GM19193 (cell line): ENCODE data around the gene SMYD3.

ENCODE experiments used
- POLR2A ChIP-seq: IDR thresholded peaks from 4 replicates; pipeline ENCODE4 v1.6.1; 2011; ENCODE audit not compliant: insufficient read depth, insufficient read length; ENCODE audit errors: extremely low read depth

The SMYD3 gene

DNA sequence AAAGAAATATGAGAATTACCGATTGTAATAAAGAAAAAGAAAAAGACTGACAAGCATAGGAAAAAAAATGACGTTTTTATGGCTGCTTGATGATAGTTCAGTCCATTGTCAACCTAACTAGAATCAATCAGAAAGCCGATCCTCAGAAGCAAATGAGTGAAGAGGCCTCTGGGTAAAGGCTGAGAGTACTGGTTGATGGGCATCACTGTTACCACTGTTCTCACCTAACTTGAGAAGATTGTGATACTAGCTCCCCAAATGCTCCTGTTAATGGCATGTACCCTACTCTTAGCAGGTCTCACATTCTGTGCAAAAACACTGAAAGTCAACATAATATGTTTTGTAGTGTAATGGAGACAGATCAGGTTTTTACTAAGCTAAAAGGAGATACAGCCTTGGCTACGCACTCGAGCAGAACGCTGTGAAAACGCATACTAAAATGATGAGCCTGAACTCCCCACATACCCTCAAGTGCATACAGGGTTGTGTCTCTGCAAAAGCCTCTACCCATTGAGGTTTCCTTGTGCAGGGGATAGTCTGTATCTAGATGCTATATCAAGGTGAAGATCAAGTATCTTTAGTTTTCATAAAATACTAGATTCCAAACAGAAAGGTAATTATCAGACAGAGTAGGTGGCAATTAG is 554.6 kb downstream of the SMYD3 start:
- TF ChIP-seq POLR2A: no peak

DNA sequence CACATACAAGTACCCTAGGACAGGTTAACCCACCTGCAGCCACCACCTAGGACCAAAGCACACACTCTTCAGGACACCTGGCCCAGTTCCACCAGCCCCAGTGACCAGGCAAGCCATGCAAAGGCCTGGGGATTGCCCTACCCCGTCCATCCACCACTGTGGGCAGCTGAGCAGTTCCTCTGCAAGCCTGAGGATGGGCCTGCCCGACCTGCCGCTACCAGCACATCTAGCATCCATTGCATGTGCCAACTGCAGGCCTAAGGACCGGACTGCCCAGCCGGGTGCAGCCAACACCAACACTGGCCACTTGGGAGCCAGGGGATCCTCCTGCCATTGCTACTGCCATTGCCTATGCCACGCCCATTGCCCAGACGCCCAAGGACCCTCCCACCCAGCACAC is 558.3 kb downstream of the SMYD3 start:
- TF ChIP-seq POLR2A: no peak

DNA sequence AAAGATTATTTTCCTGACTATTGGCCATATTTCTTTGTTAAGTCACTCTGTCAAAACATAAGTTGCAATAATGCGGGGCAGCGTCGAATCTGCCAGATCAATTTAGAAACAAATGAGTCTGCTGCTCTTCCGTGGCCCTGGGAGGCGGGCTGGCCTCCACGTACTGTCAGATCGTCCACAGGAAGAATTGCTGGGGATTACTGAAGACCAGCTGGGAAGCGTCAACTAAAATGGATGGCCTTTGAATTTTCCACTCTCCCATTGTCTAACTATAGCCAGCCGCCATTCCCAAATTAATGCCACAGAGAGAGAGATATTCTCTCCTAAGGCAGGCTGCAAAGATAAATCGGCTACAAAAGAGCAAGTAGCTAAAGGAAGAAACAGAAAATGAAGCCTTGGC is 560.2 kb downstream of the SMYD3 start:
- TF ChIP-seq POLR2A: no peak

DNA sequence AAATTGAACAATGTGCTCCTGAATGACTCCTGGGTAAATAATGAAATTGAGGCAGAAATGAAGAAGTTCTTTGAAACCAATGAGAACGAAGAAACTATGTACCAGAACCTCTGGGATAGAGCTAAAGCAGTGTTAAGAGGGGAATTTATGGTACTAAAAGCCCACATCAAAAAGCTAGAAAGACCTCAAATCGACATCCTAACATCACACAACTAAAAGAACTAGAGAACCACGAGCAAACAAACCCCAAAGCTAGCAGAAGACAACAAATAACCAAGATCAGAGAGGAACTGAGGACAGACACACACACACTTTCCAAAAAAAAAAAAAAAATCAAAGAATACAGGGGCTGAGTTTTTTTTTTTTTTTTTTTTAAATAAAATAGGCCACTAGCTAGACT is 564.2 kb downstream of the SMYD3 start:
- no peak for TF ChIP-seq POLR2A

DNA sequence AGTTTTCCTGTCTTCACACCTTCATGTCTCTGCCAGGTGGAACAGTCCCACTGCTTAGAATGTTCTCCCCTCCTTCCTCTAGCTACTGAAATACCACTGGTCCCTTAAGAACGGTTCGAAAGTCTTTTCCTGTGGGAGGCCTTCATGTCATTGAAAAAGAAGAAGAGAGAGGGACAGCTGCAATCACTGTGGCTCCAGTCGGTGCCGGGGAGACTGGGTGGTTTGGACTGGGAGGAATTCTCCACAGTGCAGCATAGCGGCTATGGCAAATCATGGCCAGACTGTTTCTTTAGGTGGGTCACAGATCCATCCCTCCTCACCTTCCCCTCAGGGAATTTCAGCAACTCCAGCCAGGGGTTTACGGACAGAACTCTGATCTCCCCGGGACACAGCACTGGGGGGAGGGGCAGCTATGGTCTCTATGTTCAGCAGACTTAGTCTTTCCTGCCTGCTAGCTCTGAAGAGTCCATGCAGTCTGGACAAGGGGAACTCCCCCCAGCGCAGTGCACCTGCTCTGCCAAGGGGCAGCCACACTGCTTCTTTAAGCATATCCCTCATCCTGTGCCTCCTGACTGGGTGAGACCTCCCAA is 567.2 kb downstream of the SMYD3 start:
- TF ChIP-seq POLR2A: no peak

DNA sequence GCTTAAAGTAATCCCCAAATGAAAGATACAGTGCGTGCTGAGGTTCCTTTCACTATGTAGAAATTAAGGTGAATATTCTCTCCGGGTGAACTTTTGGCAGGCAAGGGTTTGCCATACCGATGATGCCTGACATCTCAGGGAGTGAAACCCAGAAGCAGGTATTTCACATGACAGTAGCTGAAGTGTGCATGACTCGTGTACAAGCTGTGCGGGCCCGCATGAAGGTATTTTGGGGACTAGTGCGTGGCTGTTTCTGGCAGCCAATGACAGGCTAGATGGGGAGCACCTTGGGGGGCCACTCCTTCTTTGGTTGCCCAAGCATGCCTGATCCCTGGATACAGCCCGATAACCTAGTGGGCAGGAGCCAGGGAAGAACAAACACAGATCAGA is 569.0 kb downstream of the SMYD3 start:
- TF ChIP-seq POLR2A: no peak

DNA sequence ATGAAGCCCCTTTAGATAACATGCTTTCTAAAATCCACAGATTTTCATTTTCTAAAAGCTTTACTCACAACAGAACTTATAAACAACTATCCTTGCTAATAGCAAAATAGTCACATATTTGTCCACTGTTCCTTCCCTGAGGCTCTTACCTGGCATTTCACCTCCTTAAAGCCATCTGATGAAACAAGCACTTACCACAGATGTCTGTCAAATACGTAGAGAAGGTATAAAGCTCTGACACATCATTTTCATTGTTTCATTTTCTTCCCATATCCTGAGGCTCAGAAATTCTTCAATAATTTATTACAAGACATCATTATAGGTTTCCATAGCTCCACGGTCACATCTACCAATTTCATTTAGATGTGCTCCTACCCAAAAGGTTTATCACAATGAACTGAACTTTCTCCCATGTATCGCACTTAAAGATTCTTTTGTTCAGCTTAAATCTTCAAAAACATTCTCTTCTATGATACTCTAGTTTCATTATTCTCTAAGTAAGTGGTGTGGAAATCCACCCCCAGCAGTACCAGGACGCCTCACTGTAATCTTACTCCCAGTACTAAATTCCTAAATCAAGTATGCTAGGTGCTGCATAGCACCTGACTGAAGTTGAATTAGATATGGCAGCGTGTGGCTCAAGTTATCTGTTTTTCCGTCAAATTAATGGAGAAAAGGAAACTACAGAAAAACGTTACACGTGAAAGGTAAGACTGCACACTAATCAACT is 569.6 kb downstream of the SMYD3 start:
- no peak for TF ChIP-seq POLR2A

DNA sequence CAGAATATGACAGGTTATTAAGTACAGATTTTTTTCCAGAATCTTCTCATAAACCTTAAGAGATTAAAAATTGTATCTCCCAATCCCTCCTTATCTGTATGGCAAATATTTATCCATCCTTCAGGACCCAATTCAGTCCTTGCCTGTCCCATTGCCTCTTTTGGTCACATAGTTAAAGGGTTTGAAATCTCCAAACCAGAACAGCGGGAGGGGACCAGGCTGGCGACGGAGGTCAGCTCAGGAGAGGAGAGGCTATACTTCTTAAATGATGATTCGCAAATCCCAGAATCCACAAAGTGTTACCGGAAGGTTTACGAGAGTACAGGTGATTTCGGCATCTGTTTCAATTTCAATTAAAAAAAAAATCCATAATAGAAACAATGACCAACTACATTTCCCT is 572.7 kb downstream of the SMYD3 start:
- no peak for TF ChIP-seq POLR2A

DNA sequence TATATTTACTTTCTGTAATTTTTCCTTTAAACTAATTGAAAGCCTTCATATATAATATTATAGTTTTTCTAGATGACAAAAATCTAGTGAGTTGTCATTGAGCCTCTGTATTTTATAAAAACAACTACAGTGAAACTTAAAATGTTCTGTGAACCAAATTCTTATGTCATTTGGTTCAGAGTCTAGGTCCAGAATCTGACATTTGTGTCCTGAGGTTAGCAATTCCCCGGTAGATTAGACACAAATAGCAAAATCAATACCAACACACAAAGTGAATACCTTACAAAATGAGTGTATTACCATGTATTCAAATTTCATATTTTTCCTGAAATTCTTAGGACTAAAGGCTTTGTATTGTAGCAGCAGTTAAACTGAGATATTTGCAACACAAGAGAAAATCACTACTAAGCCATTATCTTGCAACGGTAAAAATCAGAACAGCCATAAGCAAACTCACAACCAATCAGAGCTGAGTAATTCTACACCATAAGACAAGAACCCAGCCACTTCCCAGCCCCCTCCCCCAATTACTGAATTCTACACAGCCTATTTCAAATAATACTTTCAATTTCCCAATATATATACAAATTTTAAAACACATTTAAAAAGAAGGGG is 573.5 kb downstream of the SMYD3 start:
- no peak for TF ChIP-seq POLR2A

DNA sequence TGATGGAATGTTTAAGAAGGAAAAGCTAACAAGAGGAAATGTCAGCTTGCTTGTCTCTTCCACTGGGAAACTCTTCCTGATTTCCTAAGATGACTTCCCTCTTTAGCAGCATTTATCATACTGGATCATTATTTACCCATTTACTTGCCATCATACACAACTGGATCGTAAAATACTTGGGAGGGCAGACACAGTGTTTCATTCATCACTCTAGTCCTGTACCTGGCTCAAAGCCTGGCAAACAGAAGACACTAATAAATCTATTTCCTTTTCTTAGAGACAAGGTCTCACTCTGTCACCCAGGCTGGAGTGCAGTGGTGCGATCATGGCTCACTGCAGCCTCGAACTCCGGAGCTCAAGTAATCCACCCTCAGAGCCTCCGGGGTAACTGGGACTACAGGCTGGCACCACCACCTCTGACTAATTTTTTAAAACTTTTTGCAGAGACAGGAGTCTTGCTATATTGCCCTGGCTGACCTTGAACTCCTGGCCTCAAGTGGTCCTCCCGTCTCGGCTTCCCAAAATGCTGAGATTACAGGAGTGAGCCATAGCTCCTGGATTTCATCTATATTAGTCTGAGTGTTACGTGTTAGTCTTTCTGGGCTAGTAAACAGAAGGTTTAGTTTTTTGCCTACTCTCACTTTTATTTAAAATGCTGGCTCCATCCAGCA is 574.6 kb downstream of the SMYD3 start:
- no peak for TF ChIP-seq POLR2A

DNA sequence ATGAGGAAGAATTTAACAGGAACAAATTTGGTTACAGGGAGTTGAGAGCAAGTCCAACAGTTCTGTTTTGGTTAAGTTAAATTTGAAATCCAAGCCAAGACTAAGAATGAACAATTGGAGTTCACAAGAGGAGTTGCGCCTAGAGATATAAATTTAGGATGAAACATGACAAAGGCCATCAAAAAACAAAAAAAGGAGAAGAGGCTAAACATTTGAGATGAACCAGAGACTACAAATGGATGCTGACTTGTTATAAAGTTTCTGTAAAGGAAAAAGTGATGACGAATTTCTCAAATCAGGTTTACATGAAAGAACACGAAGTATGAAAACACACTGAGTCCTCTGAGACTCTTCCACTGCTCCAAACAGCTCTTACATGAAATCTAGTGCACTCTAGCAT is 575.6 kb downstream of the SMYD3 start:
- no peak for TF ChIP-seq POLR2A

DNA sequence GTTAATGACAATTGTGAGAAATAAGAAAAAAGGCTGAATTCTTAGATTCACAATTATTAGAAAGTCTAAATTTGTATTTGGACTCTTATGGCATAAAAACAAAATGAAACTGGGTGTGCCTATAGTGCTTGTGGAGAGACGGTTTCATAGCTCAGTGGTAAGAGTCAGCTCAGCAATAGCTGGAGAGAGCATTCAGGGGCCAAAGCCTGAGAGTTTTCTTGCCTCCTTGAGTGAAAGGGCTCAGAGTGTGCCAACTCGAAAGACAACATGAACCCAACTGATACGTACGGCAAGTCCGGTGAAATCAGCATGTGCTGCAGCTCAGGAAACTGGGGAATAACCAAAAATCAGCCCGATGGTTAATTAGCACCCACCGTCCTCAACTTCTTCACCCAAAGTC is 577.9 kb downstream of the SMYD3 start:
- TF ChIP-seq POLR2A: no peak

DNA sequence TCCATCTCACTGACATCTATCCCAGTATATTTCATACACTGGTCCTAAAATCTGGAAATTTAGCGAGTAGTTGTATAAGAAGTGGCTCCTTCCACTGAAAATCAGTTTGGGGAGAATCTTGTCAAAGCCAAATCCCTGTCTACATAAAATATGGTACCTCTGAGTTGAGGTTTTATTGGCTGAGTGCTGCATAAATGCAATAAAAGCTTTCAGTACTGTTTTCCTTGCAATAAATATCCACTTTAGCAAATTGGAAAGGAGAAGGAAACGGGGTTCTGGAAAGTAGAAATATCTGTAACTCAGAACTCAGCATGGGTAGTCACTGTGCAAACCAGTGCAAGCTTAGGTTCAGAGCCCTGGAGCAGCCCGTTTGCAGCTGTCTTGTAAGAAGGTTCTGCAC is 580.2 kb downstream of the SMYD3 start:
- no peak for TF ChIP-seq POLR2A

DNA sequence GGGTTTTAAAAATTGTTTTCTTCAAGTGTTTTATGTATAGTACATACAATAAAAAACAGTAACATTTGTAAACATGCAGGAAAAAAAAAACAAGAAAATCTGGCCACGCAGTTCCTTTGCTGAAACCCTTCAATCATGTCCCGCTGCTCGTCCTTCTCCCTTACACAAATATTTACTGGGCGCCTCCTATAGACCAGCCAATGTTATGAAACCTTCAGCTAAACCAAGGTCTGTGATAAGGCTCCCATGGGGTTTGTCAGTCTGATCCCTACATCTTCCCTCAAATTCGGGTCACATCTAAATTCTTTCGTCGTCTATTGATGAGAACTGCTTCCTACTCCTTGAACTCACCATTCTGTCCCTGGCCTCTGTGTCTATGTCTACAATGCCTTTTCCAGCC is 583.9 kb downstream of the SMYD3 start:
- TF ChIP-seq POLR2A: no peak

DNA sequence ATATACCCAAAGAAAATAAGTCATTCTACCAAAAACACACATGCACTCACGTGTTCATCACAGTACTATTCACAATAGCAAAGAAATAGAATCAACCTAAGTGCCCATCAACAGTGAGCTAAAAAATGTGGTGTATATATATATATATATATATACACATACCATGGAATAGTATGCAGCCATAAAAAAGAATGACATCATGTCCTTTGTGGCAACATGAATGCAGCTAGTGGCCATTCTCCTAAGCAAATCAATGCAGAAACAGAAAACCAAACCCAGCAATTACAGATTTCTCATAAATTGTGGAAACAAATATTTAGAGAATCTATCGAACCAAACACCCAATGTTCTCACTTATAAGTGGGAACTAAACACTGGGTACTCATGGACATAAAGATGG is 585.7 kb downstream of the SMYD3 start:
- TF ChIP-seq POLR2A: no peak

DNA sequence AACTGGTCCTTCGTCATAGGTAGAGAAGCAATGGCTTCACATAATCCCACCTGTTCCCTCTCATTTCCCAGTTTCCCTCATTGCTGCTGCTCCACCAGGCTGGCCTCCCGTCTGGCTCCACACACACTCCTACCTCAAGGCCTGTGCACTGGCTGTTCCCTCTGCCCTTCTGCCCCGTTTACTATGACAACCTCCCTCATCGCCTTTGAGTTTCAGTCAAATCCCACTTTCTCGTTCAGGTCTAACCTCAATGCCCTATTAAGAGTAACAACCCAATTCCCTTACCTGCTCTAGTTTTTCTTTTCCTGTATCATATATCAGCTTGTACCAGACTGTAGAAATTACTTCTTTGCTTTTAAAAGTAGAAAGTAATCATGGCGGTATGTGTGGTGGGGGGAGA is 589.7 kb downstream of the SMYD3 start:
- no peak for TF ChIP-seq POLR2A

DNA sequence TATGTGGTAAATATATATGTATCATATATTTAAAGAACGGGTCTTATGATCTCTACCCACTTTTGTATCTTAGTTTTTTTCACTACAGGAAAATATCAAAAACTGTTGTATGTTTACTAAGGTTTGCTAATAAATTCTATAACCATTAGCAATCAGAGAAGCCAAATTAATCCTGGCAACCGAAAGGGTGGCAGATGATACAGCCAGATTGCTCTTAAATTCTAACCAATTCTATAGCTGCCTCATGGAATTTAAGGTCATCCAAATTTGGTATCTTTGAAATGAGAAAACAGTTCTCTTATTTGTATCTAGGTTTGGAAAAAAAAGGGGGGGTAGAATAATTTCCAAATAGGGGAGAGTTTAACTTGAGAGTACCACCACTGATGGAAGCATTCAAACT is 591.2 kb downstream of the SMYD3 start:
- TF ChIP-seq POLR2A: no peak
